Stimulated activated CD8-positive, alpha-beta memory T cell treated with anti-CD3 and anti-CD28 coated beads, Interleukin-7, amount 100 ng/mL, for 48 hours (primary cell): ENCODE data around the gene LSP1.
"Not testable (repeated sequence)": the region's sequence is repeated elsewhere in the genome, so short reads cannot be mapped to it uniquely, and the experiment has no call there.

Experiments
- DNase-seq, 2 donors: peaks; one replicate each; pipeline ENCODE4 v3.0.0-alpha.2; 2020; ENCODE audit warnings: low read depth in 1 of 2; ENCODE audit errors: extremely low read depth in 1 of 2

LSP1 gene

GRCh38 chr11:1862588-1863351 lies 9.9 kb downstream of the LSP1 start:
- no peak for DNase-seq

- no peak for DNase-seq
Observed at GRCh38 chr11:1863352-1864216, 10.7 kb downstream of the LSP1 start.

GRCh38 chr11:1864231-1864630 lies 11.3 kb downstream of the LSP1 start:
- no peak for DNase-seq

GRCh38 chr11:1864831-1865665 lies 12.2 kb downstream of the LSP1 start:
- no peak for DNase-seq

GRCh38 chr11:1866226-1866625 lies 13.3 kb downstream of the LSP1 start:
- DNase-seq = no peak

- no peak for DNase-seq
Observed at GRCh38 chr11:1866776-1867175, 13.9 kb downstream of the LSP1 start.

GRCh38 chr11:1867381-1867780 lies 14.5 kb downstream of the LSP1 start:
- no peak for DNase-seq

- no peak for DNase-seq
Observed at GRCh38 chr11:1868056-1868635, 15.3 kb downstream of the LSP1 start.

GRCh38 chr11:1868636-1869291 lies 15.9 kb downstream of the LSP1 start:
- no peak for DNase-seq

GRCh38 chr11:1869427-1870325 lies 16.8 kb downstream of the LSP1 start:
- DNase-seq = no peak

- no peak for DNase-seq
Observed at GRCh38 chr11:1870326-1870696, 17.4 kb downstream of the LSP1 start.

- DNase-seq = no peak
Observed at GRCh38 chr11:1870721-1871466, 18.0 kb downstream of the LSP1 start.

GRCh38 chr11:1871531-1871930 lies 18.6 kb downstream of the LSP1 start:
- DNase-seq = no peak

GRCh38 chr11:1872267-1872985 lies 19.5 kb downstream of the LSP1 start:
- DNase-seq = no peak

- no peak for DNase-seq
Observed at GRCh38 chr11:1873048-1873812, 20.3 kb downstream of the LSP1 start.

GRCh38 chr11:1873813-1874150 lies 20.9 kb downstream of the LSP1 start:
- not testable (repeated sequence) for DNase-seq

- not testable (repeated sequence) for DNase-seq
Observed at GRCh38 chr11:1874441-1875092, 21.7 kb downstream of the LSP1 start.
